ENCODE data around the gene IGSF1.

Gene IGSF1, protein sequence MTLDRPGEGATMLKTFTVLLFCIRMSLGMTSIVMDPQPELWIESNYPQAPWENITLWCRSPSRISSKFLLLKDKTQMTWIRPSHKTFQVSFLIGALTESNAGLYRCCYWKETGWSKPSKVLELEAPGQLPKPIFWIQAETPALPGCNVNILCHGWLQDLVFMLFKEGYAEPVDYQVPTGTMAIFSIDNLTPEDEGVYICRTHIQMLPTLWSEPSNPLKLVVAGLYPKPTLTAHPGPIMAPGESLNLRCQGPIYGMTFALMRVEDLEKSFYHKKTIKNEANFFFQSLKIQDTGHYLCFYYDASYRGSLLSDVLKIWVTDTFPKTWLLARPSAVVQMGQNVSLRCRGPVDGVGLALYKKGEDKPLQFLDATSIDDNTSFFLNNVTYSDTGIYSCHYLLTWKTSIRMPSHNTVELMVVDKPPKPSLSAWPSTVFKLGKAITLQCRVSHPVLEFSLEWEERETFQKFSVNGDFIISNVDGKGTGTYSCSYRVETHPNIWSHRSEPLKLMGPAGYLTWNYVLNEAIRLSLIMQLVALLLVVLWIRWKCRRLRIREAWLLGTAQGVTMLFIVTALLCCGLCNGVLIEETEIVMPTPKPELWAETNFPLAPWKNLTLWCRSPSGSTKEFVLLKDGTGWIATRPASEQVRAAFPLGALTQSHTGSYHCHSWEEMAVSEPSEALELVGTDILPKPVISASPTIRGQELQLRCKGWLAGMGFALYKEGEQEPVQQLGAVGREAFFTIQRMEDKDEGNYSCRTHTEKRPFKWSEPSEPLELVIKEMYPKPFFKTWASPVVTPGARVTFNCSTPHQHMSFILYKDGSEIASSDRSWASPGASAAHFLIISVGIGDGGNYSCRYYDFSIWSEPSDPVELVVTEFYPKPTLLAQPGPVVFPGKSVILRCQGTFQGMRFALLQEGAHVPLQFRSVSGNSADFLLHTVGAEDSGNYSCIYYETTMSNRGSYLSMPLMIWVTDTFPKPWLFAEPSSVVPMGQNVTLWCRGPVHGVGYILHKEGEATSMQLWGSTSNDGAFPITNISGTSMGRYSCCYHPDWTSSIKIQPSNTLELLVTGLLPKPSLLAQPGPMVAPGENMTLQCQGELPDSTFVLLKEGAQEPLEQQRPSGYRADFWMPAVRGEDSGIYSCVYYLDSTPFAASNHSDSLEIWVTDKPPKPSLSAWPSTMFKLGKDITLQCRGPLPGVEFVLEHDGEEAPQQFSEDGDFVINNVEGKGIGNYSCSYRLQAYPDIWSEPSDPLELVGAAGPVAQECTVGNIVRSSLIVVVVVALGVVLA (N-terminal part only)

DNA sequence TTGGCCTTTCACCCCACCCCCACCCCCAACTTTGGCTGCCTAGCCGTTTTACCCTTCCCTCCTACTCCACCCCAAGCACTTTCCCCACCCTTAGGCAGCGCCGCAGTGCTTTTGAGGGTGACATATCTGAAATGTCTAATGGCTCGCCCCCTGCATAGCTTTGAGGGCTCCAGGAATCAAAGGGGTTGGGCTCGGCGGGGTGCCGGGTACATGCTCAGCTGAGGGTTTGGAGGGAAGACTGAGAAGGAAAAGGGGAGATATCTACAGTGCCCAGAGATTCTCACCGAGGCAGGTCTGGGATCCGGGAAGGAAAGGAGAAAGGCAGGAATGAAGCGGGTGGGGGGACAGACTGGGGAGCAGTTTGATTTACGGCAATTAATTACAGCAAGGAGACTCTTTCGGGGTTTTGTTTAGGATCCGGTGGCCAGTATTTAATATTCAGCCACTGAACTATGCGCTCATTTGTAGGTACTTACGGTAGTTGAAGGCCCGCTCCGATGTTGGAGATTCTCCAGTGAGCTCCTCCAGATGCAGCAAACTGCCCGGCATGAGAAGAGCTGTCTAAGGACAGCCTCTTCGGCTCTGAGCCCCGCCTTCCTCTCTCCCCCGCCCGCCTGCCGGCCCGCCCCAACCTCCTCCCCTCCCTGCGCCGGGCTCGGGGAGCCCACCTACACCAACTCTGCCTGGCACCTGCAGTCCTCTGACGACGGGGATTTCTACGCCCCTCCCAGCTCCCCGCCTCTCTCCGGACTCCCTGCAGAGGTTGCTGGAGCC lies at the start of gene IGSF1:
Gene IGSF1, minus strand, starts transcription at position 569 of the 774 bp plus-strand sequence. CDS start 2,632 bp downstream, outside the sequence.
- no peak within 1 kb of the TSS for H3K27ac ChIP-seq
- peak within 1 kb of the TSS in 2 of 7 experiments; percentile 21 to 30 for H3K4me3 ChIP-seq

DNA sequence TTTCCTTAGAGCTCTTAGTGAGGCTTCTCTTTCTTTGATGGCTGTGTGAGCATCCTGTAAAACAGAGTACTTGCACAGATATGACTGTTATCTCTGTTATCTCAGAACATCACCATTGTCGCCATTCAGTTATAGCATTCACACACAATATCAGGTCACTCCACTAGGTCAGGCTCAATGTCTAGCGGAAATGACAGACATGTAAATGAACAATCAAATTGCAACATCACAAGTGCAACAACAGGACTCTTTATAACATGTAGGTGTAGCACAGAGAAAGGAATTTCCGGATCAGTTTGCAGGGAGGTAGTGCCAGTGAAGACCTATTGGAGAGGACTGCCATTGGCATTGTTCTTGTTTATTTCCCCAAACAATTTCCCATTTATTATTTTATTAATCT lies 43.2 kb upstream of the IGSF1 start:
- H3K27ac ChIP-seq = no peak overlapping the region
- no peak overlapping the region for H3K4me3 ChIP-seq

- H3K4me3 ChIP-seq = no peak overlapping the region
- no peak overlapping the region for H3K27ac ChIP-seq
Observed at GRCh38 chrX:131331152-131331551, 42.0 kb upstream of the IGSF1 start.

- H3K4me3 ChIP-seq = no peak overlapping the region
Observed at GRCh38 chrX:131330735-131331134, 41.6 kb upstream of the IGSF1 start.

DNA sequence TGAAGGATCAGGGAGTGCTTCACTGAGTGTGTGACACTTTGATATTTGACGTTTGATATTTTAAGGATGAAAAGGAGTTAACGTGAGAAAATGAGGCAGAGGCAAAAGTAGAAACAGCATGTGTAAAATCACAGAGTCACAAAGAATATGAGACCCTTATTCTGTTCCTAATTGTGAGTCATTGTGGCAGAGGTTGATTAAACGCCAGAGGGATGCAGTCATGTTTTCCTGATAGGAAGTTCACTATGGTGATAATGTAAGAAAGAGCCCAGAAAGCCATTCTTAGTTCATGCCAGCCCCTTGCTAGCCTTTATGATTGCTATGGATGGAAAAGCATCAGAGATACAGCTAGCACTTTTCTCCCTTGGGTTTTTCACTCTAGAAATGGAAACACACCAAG lies 33.5 kb upstream of the IGSF1 start:
- H3K4me3 ChIP-seq = no peak overlapping the region
- no peak overlapping the region for H3K27ac ChIP-seq

More at GRCh38 chrX:131330735-131331134, 41.6 kb upstream of the IGSF1 start:
- H3K27ac ChIP-seq = no peak overlapping the region

DNA sequence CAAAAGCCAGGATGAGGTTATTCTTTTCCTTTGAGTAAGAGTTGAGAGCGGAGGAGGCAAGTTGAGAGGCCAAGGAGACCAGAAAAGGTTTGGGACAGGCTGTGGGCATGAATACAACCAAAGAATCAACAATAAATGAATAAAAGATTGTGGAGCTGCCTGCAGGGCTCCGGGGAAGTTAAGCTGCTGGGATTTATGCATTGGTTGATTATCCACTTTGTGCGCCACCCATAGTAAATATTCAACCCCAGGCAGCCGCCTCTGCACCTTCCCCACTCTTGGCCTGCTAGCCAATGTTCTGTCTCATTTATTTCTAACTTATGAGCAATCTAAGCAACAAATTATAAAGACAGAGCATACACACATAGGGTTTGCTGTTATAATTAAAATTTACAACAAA lies 28.2 kb upstream of the IGSF1 start:
- Histone ChIP-seq H3K4me3 (no peak overlapping the region), H3K27ac (no peak overlapping the region)

- H3K27ac ChIP-seq = no peak overlapping the region
- H3K4me3 ChIP-seq = no peak overlapping the region
Observed at GRCh38 chrX:131316260-131316659, 27.2 kb upstream of the IGSF1 start.

DNA sequence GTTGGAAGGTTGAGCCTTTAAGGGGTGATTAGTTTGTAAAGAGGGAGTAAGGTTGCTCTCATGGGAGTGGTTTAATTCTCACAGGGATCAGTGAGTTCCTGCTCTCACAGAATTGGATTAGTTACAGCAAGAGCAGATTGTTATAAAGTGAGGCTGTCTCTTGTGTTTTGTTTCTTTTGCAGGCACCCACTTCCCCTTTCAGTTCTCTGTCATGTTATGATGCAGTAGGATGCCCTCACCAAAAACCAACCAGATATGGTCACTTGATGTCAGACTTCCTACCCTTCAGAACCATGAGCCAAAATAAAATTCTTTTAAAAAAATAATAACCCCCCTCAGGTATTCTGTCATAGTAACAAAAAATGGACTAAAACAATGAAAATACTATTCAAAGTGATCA lies 19.9 kb upstream of the IGSF1 start:
- H3K27ac ChIP-seq = no peak overlapping the region
- no peak overlapping the region for H3K4me3 ChIP-seq

- Histone ChIP-seq H3K4me3 (no peak overlapping the region), H3K27ac (no peak overlapping the region)
Observed at GRCh38 chrX:131306601-131307000, 17.5 kb upstream of the IGSF1 start.

DNA sequence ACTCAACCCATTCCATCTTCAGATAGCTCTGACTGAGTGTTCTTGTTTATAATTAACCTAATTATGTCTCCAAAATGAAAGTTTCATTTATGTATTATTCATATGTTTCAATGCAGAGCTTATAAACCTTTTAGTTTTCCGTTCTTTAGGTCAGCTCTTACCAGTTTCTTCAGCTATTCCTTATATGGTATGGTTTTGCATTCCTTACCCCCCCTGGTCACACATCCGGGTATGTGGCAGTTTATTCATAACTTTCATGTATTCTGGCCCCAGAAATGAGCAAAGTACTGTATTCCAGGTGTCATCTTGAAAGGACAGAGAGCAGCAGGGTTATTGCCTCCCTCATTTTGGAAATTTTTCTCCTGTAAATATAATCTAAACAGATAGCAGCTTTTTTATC lies 16.8 kb upstream of the IGSF1 start:
- no peak overlapping the region for H3K27ac ChIP-seq
- H3K4me3 ChIP-seq = no peak overlapping the region

DNA sequence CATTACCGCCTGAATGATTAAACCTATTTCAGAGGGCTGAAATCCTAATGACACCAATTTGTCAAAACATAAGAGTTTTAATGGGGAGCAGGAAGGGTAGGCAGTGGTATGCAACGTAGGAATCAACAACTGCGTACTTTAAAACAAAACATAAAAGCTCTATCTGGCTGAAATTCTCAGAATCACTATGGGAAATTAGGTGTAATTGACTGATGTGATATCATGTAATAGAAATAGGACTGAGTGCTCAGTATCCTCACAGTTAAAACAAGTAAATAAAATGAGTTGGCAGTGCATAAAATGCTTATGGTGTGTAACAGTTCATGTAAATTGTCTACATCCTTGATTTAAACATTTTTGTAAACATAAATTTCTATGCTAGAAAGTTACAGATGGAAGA lies 13.6 kb upstream of the IGSF1 start:
- H3K27ac ChIP-seq = no peak overlapping the region

GRCh38 chrX:131301155-131301554 lies 12.0 kb upstream of the IGSF1 start:
- no peak overlapping the region for H3K4me3 ChIP-seq
- no peak overlapping the region for H3K27ac ChIP-seq

More for the DNA sequence above, 13.6 kb upstream of the IGSF1 start:
- H3K4me3 ChIP-seq = no peak overlapping the region

GRCh38 chrX:131298846-131299245 lies 9.7 kb upstream of the IGSF1 start:
- H3K27ac ChIP-seq = no peak overlapping the region
- H3K4me3 ChIP-seq = no peak overlapping the region

- Histone ChIP-seq H3K27ac (no peak overlapping the region), H3K4me3 (no peak overlapping the region)
Observed at GRCh38 chrX:131298036-131298435, 8.9 kb upstream of the IGSF1 start.

GRCh38 chrX:131289527-131289926 lies 421 bp upstream of the IGSF1 start:
- Histone ChIP-seq H3K27ac (no peak overlapping the region), H3K4me3 (no peak overlapping the region)

DNA sequence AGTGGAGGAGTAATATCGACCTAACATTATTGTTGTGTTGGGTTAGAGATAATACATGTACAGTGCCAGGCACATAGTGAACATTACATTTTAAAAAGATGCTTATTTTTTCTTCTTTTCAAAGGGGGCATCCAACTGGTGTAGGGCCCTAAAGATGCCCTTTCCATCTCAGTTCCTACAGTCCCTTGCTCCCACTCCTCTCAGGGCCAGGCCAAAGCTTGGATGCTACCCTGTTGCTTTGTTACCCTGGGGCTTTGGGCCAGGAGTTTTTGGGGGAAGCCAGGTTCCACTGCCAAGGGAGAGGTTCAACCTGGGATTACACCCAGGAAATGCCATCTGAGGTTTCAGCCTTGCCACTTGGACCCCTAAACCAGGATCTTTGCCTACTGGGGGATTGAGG lies 918 bp downstream of the IGSF1 start:
- Histone ChIP-seq H3K4me3 (no peak overlapping the region), H3K27ac (no peak overlapping the region)

DNA sequence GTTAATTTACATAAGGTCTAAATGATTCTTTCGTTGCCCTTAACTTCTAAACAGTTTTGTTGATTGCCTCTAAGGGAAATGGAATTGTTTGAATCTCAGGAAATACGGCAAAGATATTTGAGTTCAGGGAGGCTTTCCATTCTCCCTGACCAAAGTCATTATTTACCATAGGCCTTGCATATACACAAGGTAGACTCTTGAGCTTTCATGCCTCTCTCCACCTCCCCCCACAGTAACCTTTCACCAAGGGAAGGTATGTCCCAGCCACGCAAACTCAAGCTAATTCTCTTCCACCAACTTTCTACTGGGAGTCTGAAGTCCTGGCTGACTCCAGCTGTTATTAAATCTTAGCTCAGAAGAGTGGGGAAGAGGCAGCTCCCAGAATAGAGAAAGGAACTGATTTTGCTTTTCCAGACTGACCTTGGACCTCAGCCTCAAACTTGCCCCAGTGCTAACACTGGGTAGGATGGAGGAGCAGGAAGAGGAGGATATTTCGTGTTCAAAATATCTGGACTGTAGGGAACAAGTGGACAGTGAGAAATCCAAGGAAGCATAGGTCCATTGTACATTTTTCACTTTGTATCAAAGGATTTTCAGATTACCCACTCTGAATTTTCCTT lies 1.4 kb downstream of the IGSF1 start:
- H3K27ac ChIP-seq = no peak overlapping the region
- no peak overlapping the region for H3K4me3 ChIP-seq

DNA sequence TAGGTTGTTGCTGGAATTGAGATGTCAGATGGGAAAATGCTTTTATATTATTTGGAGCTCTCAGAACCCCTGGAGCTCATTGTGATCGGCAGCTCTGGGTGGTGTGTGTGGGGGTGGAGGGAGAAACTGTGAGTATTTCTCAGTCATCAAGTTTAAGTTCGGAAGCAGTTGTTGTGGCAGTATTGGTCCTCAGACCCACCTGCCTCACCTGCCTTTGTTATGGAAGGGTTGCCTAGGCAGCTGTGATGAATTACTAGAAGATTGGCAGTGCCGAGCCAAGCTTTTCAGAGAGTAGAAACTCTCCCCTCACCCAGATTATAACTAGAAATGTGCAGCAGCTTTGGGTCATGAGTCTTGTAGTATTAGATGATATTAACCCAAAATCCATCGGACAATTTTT lies 9.5 kb downstream of the IGSF1 start:
- Histone ChIP-seq H3K4me3 (no peak overlapping the region), H3K27ac (no peak overlapping the region)

DNA sequence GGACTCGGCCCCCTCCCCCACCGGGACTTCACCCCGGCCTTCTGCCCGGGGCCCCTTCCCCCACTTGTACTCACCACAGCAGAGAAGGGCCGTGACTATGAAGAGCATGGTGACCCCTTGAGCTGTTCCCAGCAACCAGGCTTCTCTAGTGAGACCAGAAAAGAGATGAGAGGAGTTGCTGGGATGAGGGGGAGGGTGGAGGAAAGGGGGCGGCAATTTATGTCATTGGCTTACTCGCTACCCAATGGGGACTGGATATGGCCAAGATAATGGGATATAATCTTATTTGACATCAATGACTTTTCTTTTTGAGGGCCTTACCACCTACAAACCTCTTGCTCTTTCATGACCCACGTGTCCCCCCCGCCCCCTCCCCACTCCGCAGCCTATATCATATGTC lies 9.9 kb downstream of the IGSF1 start:
- H3K27ac ChIP-seq = no peak overlapping the region
- no peak overlapping the region for H3K4me3 ChIP-seq
